ENCODE measurements around the gene GREB1. TPM values are rescaled to one million over a fixed set of nuclear protein-coding genes. Genes with fewer than 3 reads are reported as not detected.

GREB1 gene
- total RNA-seq, 1 experiment from 2014 or later: 0.37 TPM

GRCh38 chr2:11508279-11508678 is 25.6 kb upstream of the GREB1 start:
- no peak overlapping the region for H2AFZ ChIP-seq
- H3K27me3 ChIP-seq (ENCODE audit: insufficient read depth, low read depth): peaks cover 39% of the 10 kb centered on the region
- intact Hi-C loops (cut with micrococcal nuclease; ENCODE audit: unreplicated experiment): no loop called here
- no peaks in the 10 kb centered on the region for H4K20me1 ChIP-seq (ENCODE audit: insufficient read depth)
- peaks cover 14% of the 10 kb centered on the region for H3K4me1 ChIP-seq (replicated peaks; ENCODE audit: insufficient read depth)
- no peaks in the 10 kb centered on the region for H3K36me3 ChIP-seq (ENCODE audit: low read depth)
- no peaks in the 10 kb centered on the region for H3K9me2 ChIP-seq (ENCODE audit: insufficient read depth)
- 0 out of 2 replicates have a peak, but pooled peaks cover 2% of the 10 kb centered on the region for H3K9me3 ChIP-seq (ENCODE audit: insufficient read depth, low read depth)
- TF ChIP-seq CTCF (conservative IDR thresholded peaks at IDR 0.05): no peak
- TF ChIP-seq EZH2 (IDR thresholded peaks at IDR 0.05; ENCODE audit: low read depth): no peak
- H3K79me2 ChIP-seq (ENCODE audit: low read depth): no peaks in the 10 kb centered on the region
- no peak overlapping the region for H3K4me3 ChIP-seq
- no TSS peak for BruUV-seq (replicated peaks)
- DNase-seq: no peak
- CTCF ChIA-PET: no interaction called here
- no peak overlapping the region for H3K27ac ChIP-seq
- POLR2A ChIA-PET (ENCODE audit: unreplicated experiment): no interaction called here
- 0 out of 2 replicates have a peak, but pooled peaks cover 11% of the 10 kb centered on the region for H3F3A ChIP-seq (ENCODE audit: insufficient read depth, low read depth)
- no peak overlapping the region for H3K4me2 ChIP-seq

- Histone ChIP-seq H3K27me3 (ENCODE audit: insufficient read depth, low read depth) (peaks cover 55% of the 10 kb centered on the region), H3K4me1 (replicated peaks; ENCODE audit: insufficient read depth) (peaks cover 14% of the 10 kb centered on the region), H3F3A (ENCODE audit: insufficient read depth, low read depth) (0 out of 2 replicates have a peak, but pooled peaks cover 9% of the 10 kb centered on the region), H4K20me1 (ENCODE audit: insufficient read depth) (no peaks in the 10 kb centered on the region), H3K9me2 (ENCODE audit: insufficient read depth) (no peaks in the 10 kb centered on the region), H3K9me3 (ENCODE audit: insufficient read depth, low read depth) (no peaks in the 10 kb centered on the region), H3K4me2 (no peak overlapping the region), H2AFZ (no peak overlapping the region), H3K27ac (no peak overlapping the region), H3K79me2 (ENCODE audit: low read depth) (no peaks in the 10 kb centered on the region), H3K4me3 (no peak overlapping the region), H3K36me3 (ENCODE audit: low read depth) (no peaks in the 10 kb centered on the region)
- TF ChIP-seq EZH2 (IDR thresholded peaks at IDR 0.05; ENCODE audit: low read depth): no peak
- no peak for TF ChIP-seq CTCF (conservative IDR thresholded peaks at IDR 0.05)
- intact Hi-C loops (cut with micrococcal nuclease; ENCODE audit: unreplicated experiment): no loop called here
- CTCF ChIA-PET: no interaction called here
- DNase-seq: no peak
- POLR2A ChIA-PET (ENCODE audit: unreplicated experiment): no interaction called here
- no TSS peak for BruUV-seq (replicated peaks)
Measured at GRCh38 chr2:11509657-11510360, 24.0 kb upstream of the GREB1 start.

GRCh38 chr2:11512431-11512830 is 21.4 kb upstream of the GREB1 start:
- H4K20me1 ChIP-seq (ENCODE audit: insufficient read depth): no peaks in the 10 kb centered on the region
- DNase-seq: no peak
- TF ChIP-seq EZH2 (IDR thresholded peaks at IDR 0.05; ENCODE audit: low read depth) (no peak), CTCF (conservative IDR thresholded peaks at IDR 0.05) (no peak)
- H3K4me2 ChIP-seq: no peak overlapping the region
- H3F3A ChIP-seq (ENCODE audit: insufficient read depth, low read depth): no peaks in the 10 kb centered on the region
- no peak overlapping the region for H3K4me3 ChIP-seq
- ChIA-PET POLR2A (ENCODE audit: unreplicated experiment) (no interaction called here), CTCF (no interaction called here)
- H3K79me2 ChIP-seq (ENCODE audit: low read depth): no peaks in the 10 kb centered on the region
- H3K27me3 ChIP-seq (ENCODE audit: insufficient read depth, low read depth): peaks cover 81% of the 10 kb centered on the region
- H3K4me1 ChIP-seq (replicated peaks; ENCODE audit: insufficient read depth): no peaks in the 10 kb centered on the region
- intact Hi-C loops (cut with micrococcal nuclease; ENCODE audit: unreplicated experiment): no loop called here
- no peaks in the 10 kb centered on the region for H3K9me3 ChIP-seq (ENCODE audit: insufficient read depth, low read depth)
- no TSS peak for BruUV-seq (replicated peaks)
- H3K27ac ChIP-seq: no peak overlapping the region
- H3K36me3 ChIP-seq (ENCODE audit: low read depth): no peaks in the 10 kb centered on the region
- H3K9me2 ChIP-seq (ENCODE audit: insufficient read depth): no peaks in the 10 kb centered on the region
- no peak overlapping the region for H2AFZ ChIP-seq
